ENCODE measurements around the gene FNIP2.
"Not testable (repeated sequence)": the region's sequence is repeated elsewhere in the genome, so short reads cannot be mapped to it uniquely, and the experiment has no call there.

FNIP2 gene

DNA sequence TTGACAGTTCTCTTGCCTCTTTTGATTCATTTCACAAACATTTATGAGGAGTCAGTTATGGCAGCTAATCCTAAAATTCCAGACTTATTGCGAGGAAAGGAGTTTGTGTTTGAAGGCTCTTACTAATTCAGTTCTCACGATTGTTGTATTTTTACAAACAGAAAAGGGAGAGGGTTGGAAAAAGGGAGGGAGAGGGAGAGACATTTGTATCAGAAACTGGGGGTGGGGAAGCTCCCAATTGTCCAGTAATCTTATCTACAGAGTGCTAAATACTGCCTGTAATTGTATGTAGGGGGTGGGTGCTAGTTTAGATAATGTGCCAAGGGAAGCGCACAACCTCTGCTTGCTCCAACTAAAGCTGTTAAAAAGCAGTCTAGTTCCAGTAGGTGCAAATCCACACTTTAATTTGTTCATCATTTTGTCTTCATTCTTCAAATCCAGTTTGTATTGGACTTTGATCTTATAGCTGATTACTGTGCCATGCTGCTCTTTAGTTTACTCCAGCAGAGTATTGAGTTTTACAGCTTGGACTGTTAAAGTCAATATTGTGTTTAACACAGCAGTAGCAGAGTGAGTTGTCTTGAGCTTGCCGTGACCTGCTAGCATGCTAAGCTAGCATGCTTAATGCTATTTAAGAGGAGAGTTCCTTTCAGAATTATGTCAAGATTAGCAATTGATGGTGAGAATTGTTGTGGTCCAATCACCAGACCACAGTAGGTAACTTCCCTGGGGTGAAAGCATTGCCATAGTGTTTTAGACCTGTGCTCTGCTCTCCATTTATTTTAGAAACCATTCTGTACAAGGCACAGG, 13.9 kb downstream of the FNIP2 start:
- H3K4me1 ChIP-seq (ENCODE audit: control insufficient read depth, low read depth, low read length), result peaks cover 5% of the 10 kb centered on the region
- H3K27me3 ChIP-seq (ENCODE audit: control insufficient read depth, insufficient read depth, low read length), result no peaks in the 10 kb centered on the region
- no peak overlapping the region for H3K9ac ChIP-seq (ENCODE audit: low read length)

DNA sequence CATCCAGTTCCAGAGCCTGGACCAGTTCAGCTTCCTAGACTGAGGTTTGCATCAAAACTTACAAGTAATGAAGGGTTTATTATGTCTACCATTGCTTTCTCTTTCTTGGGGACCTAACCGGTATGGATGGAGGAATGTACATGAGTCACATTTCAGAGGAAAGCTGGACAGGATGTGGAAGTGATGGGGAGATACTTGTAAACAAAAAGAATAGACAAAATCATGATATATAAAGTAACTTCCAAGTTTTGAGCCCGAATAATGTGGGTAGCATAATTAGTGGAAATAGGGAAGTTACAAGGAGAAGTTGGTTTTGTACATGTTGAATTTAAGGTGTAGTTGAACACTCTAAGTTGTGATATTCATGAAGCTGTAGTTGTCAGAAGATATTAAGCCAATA, 15.0 kb downstream of the FNIP2 start:
- H3K27ac ChIP-seq (ENCODE audit: low read length), result no peak overlapping the region
- H3K4me3 ChIP-seq (ENCODE audit: low read length), result no peak overlapping the region
- H3K9ac ChIP-seq (ENCODE audit: low read length), result no peak overlapping the region
- no peaks in the 10 kb centered on the region for H3K4me1 ChIP-seq (ENCODE audit: control insufficient read depth, low read depth, low read length)
- no peaks in the 10 kb centered on the region for H3K36me3 ChIP-seq (ENCODE audit: control insufficient read depth, low read depth, low read length)
- H3K27me3 ChIP-seq (ENCODE audit: control insufficient read depth, insufficient read depth, low read length), result no peaks in the 10 kb centered on the region
- H3K9me3 ChIP-seq (ENCODE audit: control insufficient read depth, low read depth, low read length), result no peaks in the 10 kb centered on the region

More for the DNA sequence above, 13.9 kb downstream of the FNIP2 start:
- no peaks in the 10 kb centered on the region for H3K36me3 ChIP-seq (ENCODE audit: control insufficient read depth, low read depth, low read length)
- H3K27ac ChIP-seq (ENCODE audit: low read length), result no peak overlapping the region
- H3K4me3 ChIP-seq (ENCODE audit: low read length), result no peak overlapping the region
- no peaks in the 10 kb centered on the region for H3K9me3 ChIP-seq (ENCODE audit: control insufficient read depth, low read depth, low read length)

DNA sequence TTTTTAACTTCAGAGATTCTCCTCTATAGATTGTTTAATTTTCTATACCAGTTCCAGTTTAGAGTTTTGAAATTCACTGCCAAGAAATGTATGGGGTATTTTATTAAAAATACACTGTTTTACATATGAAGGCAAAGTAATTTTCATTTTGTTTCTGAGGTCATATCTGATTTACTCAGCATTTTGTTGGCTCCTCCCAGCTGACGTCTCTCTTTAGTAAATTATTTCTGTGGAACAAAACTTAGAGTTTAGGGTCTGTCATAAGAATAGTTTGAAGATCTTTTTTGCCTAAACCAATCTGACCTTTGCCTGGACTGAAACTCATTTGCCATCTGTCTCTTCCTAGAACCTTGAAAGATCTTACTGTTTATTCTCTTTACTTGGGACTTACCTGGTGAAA, 16.9 kb downstream of the FNIP2 start:
- no peak overlapping the region for H3K4me3 ChIP-seq (ENCODE audit: low read length)
- H3K9ac ChIP-seq (ENCODE audit: low read length), result no peak overlapping the region
- H3K27me3 ChIP-seq (ENCODE audit: control insufficient read depth, insufficient read depth, low read length), result no peaks in the 10 kb centered on the region
- no peak overlapping the region for H3K27ac ChIP-seq (ENCODE audit: low read length)
- H3K9me3 ChIP-seq (ENCODE audit: control insufficient read depth, low read depth, low read length), result no peaks in the 10 kb centered on the region
- no peaks in the 10 kb centered on the region for H3K36me3 ChIP-seq (ENCODE audit: control insufficient read depth, low read depth, low read length)
- no peaks in the 10 kb centered on the region for H3K4me1 ChIP-seq (ENCODE audit: control insufficient read depth, low read depth, low read length)

DNA sequence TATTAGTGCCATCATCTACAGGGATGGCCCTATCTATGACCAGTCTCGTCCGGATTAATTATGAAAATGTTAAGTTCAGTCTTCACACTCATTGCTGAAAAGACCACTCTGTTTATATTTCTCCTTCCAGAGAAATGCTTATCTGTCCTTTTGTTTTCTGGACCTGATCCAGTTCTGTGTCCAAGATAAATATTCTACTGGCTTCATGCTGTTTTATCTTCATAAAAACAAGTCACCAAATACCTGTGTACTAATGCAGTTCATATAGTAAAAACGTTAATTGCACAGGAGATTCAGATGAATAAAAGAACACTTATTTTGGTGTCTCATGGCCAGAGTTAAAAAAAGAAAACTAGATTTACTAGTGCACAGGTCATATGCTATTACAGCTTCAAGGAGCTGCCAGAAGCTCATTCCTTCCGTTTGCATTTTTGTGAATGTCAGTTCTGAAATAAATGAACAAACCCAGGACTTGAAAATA, 17.3 kb downstream of the FNIP2 start:
- no peaks in the 10 kb centered on the region for H3K36me3 ChIP-seq (ENCODE audit: control insufficient read depth, low read depth, low read length)
- no peak overlapping the region for H3K9ac ChIP-seq (ENCODE audit: low read length)
- H3K4me3 ChIP-seq (ENCODE audit: low read length), result no peak overlapping the region
- H3K9me3 ChIP-seq (ENCODE audit: control insufficient read depth, low read depth, low read length), result no peaks in the 10 kb centered on the region
- H3K27me3 ChIP-seq (ENCODE audit: control insufficient read depth, insufficient read depth, low read length), result no peaks in the 10 kb centered on the region
- H3K4me1 ChIP-seq (ENCODE audit: control insufficient read depth, low read depth, low read length), result no peaks in the 10 kb centered on the region
- no peak overlapping the region for H3K27ac ChIP-seq (ENCODE audit: low read length)

DNA sequence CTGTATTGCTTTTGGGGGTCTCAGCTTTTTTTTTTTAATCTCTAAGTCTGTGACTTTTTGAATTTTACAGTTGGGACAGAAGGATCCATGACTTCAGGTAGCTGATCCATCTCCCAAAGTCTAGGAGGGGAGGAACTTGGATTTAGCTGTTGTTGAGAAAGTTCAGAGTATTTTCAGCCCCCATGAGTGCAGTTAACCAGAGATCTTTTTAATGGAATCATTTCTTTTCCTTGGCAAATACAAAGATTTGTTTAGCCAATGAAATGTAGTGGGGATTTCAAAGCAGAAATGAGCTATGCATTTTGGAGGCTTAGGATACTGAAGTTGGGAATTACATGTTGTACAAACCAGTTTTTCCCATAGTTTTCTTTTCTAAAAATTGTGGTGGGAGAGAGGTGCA, 18.1 kb downstream of the FNIP2 start:
- no peak overlapping the region for H3K27ac ChIP-seq (ENCODE audit: low read length)
- no peaks in the 10 kb centered on the region for H3K27me3 ChIP-seq (ENCODE audit: control insufficient read depth, insufficient read depth, low read length)
- no peak overlapping the region for H3K9ac ChIP-seq (ENCODE audit: low read length)
- no peaks in the 10 kb centered on the region for H3K9me3 ChIP-seq (ENCODE audit: control insufficient read depth, low read depth, low read length)
- no peak overlapping the region for H3K4me3 ChIP-seq (ENCODE audit: low read length)
- H3K4me1 ChIP-seq (ENCODE audit: control insufficient read depth, low read depth, low read length), result no peaks in the 10 kb centered on the region
- no peaks in the 10 kb centered on the region for H3K36me3 ChIP-seq (ENCODE audit: control insufficient read depth, low read depth, low read length)

DNA sequence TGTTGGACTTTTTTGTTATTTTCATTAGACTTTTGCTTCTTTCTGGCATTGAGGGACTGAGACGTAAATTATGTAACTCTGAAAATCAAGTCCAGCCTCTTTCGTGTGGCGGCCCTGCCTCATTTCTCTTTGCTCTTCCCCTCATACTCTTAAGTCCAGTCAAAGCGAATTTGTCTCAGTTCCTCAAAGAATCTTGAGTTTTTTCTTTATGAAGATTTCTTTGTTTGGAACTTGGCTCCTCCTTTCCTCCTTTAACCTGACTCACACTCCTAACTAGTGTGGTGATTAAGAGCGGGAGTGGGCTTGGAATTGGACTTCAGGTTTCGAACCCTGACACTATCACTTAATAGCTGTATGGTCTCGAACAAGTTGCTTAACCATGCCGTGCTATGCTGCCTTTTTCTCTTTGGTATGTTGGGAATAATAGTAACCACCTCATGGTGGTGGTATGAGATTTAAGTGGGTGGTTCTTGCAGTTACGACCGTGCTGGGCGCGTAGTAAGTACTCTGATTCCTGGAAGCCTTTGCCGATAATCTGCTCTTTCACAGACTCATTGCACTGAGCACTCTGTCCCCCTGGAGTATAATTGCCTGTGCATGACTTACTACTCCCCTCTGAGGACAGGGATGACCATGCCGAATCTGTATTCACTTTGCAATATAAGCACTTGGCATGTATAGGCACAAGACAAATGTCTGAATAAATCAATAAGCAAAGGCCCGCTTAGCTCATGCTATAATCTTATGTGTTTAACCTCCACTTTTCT, 19.1 kb downstream of the FNIP2 start:
- Histone ChIP-seq H3K36me3 (ENCODE audit: control insufficient read depth, low read depth, low read length) (no peaks in the 10 kb centered on the region), H3K4me3 (ENCODE audit: low read length) (no peak overlapping the region), H3K9me3 (ENCODE audit: control insufficient read depth, low read depth, low read length) (no peaks in the 10 kb centered on the region), H3K4me1 (ENCODE audit: control insufficient read depth, low read depth, low read length) (no peaks in the 10 kb centered on the region), H3K27ac (ENCODE audit: low read length) (no peak overlapping the region), H3K27me3 (ENCODE audit: control insufficient read depth, insufficient read depth, low read length) (no peaks in the 10 kb centered on the region), H3K9ac (ENCODE audit: low read length) (no peak overlapping the region)

DNA sequence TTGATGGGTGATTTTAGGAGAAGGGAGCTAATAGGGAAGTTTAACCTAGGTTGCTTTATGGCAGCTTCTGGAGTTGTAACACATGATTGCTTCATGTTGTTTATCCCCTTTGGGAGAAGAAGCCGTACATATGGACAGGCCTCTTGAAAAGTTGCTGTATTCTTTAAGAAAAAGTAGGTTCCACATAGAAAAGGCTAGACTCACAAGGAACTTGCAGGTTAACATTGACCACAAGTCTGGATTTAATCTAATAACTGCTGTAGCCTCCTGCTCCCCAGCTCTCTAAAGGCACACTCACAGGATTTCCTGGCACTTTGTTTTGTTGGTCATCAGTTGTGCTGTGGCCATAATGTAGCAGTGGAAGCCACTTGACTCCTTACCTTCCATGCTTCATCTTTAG, 19.7 kb downstream of the FNIP2 start:
- no peak overlapping the region for H3K27ac ChIP-seq (ENCODE audit: low read length)

DNA sequence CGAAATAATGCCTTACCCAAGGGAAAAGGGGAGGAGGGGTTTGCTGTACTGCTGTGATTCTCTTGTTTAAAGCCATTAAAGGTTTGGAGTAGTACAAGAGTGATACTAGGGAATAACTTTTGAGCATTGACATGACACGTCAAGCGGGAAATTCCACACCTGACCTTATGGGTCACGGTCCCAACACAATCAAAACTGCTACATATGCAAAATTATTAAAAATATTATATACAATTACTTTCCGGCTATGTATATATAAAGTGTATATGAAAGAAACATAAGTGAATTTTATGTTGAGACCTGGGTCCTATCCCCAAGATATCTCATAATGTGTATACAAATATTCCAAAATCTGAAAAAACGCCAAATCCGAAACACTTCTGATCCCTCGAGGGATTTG, 21.0 kb downstream of the FNIP2 start:
- no peaks in the 10 kb centered on the region for H3K36me3 ChIP-seq (ENCODE audit: control insufficient read depth, low read depth, low read length)
- H3K9ac ChIP-seq (ENCODE audit: low read length), result no peak overlapping the region
- H3K4me1 ChIP-seq (ENCODE audit: control insufficient read depth, low read depth, low read length), result no peaks in the 10 kb centered on the region
- H3K4me3 ChIP-seq (ENCODE audit: low read length), result no peak overlapping the region
- no peaks in the 10 kb centered on the region for H3K27me3 ChIP-seq (ENCODE audit: control insufficient read depth, insufficient read depth, low read length)
- H3K27ac ChIP-seq (ENCODE audit: low read length), result no peak overlapping the region
- no peaks in the 10 kb centered on the region for H3K9me3 ChIP-seq (ENCODE audit: control insufficient read depth, low read depth, low read length)

More for the DNA sequence above, 19.7 kb downstream of the FNIP2 start:
- no peaks in the 10 kb centered on the region for H3K4me1 ChIP-seq (ENCODE audit: control insufficient read depth, low read depth, low read length)
- H3K9me3 ChIP-seq (ENCODE audit: control insufficient read depth, low read depth, low read length), result no peaks in the 10 kb centered on the region
- no peak overlapping the region for H3K4me3 ChIP-seq (ENCODE audit: low read length)
- no peaks in the 10 kb centered on the region for H3K27me3 ChIP-seq (ENCODE audit: control insufficient read depth, insufficient read depth, low read length)
- H3K9ac ChIP-seq (ENCODE audit: low read length), result no peak overlapping the region
- H3K36me3 ChIP-seq (ENCODE audit: control insufficient read depth, low read depth, low read length), result no peaks in the 10 kb centered on the region

DNA sequence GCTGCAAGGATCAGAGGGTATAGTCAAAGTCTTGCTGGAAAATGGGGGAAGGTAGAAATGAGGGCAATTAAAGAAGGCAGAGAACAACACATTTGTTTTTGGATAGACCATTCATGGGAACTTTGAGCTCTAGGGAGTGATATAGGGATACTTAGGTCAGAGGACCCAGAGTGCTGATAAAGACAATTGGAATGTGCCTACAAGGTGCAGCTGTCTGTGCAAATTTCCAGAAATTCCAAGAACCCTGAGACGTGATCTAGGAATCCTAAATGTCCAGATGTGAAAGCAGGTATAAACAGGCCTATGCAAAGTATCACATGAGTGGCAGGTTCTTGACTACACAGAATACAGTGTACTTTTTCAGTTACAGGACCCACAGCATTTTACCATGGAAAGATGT, 24.2 kb downstream of the FNIP2 start:
- Histone ChIP-seq H3K27ac (ENCODE audit: low read length) (no peak overlapping the region), H3K4me3 (ENCODE audit: low read length) (no peak overlapping the region), H3K4me1 (ENCODE audit: control insufficient read depth, low read depth, low read length) (no peaks in the 10 kb centered on the region), H3K27me3 (ENCODE audit: control insufficient read depth, insufficient read depth, low read length) (no peaks in the 10 kb centered on the region), H3K9ac (ENCODE audit: low read length) (no peak overlapping the region), H3K36me3 (ENCODE audit: control insufficient read depth, low read depth, low read length) (no peaks in the 10 kb centered on the region), H3K9me3 (ENCODE audit: control insufficient read depth, low read depth, low read length) (no peaks in the 10 kb centered on the region)

DNA sequence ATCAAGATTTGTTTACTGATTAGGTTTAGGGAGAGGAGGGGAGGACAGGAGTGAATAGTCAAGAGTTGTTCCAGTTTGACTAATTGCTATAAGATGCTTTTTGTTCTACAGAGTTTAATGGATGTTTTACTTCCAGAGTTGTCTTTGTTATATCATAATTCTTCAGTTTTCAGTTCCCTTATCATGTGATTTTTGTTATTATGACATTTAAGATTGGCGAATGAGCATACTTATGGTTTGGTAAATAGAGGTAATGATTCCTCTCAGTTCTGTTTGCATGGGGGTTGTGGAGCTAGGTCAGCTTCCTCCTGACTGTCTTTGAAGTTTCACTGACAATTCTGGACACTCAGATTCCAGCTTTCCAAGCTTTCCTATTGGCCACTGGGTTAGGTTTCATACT, 24.6 kb downstream of the FNIP2 start:
- not testable (repeated sequence) for H3K27me3 ChIP-seq (ENCODE audit: control insufficient read depth, insufficient read depth, low read length); H3K4me1 ChIP-seq (ENCODE audit: control insufficient read depth, low read depth, low read length); H3K36me3 ChIP-seq (ENCODE audit: control insufficient read depth, low read depth, low read length); H3K9me3 ChIP-seq (ENCODE audit: control insufficient read depth, low read depth, low read length); H3K4me3 ChIP-seq (ENCODE audit: low read length); H3K9ac ChIP-seq (ENCODE audit: low read length); H3K27ac ChIP-seq (ENCODE audit: low read length)

DNA sequence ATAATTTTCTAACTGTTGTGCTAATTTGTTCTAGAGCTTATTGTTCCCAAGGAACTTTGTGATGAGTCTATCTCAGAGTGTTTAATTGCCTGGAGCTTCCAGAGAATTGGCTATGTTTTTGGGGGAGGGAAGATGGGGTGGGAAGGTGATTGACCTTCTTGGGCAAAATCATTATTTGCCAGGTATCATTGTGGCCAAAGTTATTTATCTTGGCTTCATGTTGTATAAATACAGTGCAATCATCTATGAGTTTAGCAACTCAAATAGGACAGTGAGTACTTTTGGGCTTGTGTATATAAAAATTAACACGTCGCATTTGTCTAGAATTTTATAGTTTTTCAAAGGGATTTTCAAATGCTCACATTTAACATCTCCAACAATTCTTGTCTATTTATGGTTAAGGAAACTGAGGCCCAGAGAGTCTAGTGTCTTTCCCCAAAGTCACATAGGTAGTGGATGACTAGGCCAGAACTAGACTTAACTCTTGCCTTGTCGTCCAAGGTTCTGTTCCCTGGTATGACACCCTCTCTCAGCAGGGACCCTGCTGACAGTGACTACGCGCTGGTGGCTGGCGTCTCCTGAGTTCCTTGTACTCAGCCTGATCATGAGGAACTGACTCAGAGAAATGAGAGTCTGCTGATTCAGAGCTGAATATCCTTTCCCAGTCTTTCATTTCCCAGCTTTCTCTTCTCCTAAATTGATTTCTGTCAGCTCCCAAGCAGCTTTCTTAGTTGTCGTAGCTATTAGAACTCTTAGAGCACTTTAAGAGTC, 27.7 kb downstream of the FNIP2 start:
- H3K27me3 ChIP-seq (ENCODE audit: control insufficient read depth, insufficient read depth, low read length), result no peaks in the 10 kb centered on the region
- no peaks in the 10 kb centered on the region for H3K36me3 ChIP-seq (ENCODE audit: control insufficient read depth, low read depth, low read length)
- H3K9ac ChIP-seq (ENCODE audit: low read length), result no peak overlapping the region
- H3K4me1 ChIP-seq (ENCODE audit: control insufficient read depth, low read depth, low read length), result peaks cover 7% of the 10 kb centered on the region
- H3K9me3 ChIP-seq (ENCODE audit: control insufficient read depth, low read depth, low read length), result no peaks in the 10 kb centered on the region
- no peak overlapping the region for H3K27ac ChIP-seq (ENCODE audit: low read length)
- H3K4me3 ChIP-seq (ENCODE audit: low read length), result no peak overlapping the region

Data from iPS-18a (cell line).